Suppressor macrophage treated with lipopolysaccharide for 1 hour (primary cell): ENCODE results near the gene UTP18.
"Not testable (repeated sequence)": the region's sequence is repeated elsewhere in the genome, so short reads cannot be mapped to it uniquely, and the experiment has no call there.

Experiments used
- DNase-seq, 3 donors: peaks; one replicate each; pipeline ENCODE4 v3.0.0-alpha.2; 2020 to 2022

Gene UTP18

DNA sequence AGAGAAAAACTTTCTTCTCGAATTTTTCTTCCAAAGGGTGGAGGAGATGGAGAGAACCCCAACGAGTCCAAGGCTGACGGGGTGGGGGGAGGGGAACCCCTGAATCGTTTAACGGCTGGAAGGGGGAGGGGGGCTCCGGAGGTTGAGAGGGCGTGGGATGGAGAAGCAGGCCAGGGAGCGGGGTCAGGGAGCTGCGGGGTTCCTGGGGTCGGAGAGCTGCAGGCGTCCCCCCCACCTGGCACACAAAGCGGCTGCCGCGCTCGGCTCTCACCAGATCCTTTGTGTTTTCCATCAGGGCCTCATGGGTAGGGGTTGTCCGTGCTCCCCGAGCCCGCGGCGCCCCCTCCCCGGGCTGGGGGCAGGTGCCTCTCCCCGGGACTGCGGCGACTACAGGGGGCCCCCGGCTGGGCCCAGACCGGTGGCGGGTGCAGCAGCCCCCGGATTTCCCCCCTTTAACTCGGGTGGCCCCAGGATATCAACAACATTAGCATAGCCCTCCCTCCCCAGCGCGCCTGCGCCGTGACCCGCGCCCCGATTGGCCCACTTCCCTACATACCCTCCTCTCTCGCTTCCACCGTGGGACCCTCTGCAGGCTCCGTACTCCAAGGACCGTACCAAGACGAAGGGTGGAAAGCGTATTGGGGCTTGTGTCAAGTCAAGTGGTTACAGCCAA, 646 bp upstream of the UTP18 start, which contains the start of gene MBTD1:
MBTD1 (minus strand) TSS at position 486 of the 673 bp plus-strand sequence. CDS start 34,888 bp downstream, outside the sequence.
- peak; percentile 95 to 96 (median 96) for DNase-seq

DNA sequence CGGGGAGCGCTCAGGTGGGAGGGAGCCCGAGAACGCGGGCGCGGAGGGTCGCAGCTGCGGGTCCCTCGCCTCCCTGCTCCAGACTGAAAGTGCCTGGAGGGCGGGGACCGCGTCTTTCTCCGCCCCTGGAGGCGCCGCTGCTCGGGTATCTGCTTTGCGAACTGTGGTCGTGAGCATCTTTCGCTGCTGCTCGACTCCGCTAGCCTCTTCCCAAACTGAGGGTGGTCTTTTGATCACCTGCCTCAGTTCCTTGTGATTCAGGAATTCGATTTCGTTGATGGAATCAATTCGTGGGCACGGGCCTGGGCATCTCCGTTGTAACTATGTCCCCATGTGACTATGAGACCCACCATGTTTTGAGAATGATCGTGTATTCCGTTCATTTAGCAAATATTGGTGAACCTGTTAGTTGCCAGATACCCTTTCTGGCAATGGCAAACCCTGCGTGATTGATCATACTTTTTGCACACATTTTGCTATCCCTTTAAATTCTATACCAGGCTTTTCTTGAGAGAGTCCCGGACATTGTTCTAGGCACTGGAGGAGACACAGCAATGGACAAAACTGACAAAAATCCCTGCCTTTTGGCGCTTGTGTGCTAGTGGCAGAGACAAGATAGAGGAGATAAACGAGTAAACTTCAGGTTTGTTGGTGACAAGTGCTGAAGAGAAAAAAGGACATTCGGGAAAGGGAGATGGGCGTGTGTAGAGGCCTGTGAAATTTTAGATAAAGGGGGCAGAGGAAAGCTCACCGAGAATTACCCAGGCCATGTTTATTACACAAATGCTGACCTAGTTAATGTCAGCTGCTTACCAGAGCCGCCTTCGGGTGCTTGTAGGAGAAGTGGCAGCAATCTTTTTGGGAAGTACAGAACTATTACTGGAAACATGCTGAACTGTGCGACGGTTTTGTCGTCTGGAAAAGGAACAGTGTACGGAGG, 948 bp downstream of the UTP18 start:
- peak; percentile 85 to 92 (median 90) for DNase-seq

DNA sequence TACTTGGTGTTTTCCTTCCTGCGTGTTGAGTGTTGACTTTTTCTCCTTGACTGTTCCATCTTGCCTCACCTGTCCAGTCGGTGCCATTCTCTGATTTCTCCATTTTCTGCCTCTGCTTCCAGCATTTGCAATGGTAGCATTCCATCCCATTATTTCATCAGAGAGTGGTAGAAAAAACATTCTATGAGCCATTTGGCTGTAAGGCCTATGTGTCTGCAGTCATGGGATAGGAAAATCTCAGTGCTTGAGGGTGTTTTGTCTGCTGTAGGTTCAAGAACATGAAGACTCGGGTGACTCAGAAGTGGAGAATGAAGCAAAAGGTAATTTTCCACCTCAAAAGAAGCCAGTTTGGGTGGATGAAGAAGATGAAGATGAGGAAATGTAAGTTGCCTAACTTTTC, 2.7 kb downstream of the UTP18 start:
- peak; percentile 33 to 55 (median 38) for DNase-seq

DNA sequence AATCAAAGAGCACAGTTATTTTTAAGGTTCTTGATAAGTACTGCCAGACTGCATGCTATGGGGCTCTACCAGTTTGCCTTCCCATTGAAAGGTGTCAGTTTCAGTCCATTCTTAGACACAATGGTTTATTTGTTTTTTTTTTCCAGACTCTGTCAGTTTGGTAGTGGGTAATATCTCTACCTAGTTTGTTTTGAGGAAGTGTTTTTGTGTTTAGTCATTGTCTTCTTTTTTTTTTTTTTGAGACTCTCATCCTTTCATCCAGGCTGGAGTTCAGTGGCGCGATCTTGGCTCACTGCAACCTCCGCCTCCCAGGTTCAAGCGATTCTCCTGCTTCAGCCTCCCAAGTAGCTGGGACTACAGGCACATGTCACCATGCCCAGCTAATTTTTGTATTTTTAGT, 4.1 kb downstream of the UTP18 start:
- not testable (repeated sequence) for DNase-seq

DNA sequence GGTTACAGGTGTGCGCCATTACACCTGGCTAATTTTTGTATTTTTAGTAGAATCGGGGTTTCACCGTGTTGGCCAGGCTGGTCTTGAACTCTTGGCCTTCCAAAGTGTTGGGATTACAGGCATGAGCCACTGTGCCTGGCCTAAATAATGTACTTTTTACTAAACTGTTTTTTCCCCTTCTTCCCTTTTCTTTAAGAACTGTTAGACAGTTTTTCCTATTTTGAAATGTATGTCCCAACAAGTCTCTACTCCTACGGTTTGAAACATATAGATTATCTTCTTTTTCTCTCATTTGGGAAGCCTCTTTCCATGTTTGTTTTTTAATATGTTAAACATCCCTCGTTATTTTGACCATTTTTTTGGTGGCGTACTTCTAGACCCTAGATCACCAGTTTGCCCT, 9.6 kb downstream of the UTP18 start:
- peak in 2 of 3 donors; percentile 44 to 51 for DNase-seq

DNA sequence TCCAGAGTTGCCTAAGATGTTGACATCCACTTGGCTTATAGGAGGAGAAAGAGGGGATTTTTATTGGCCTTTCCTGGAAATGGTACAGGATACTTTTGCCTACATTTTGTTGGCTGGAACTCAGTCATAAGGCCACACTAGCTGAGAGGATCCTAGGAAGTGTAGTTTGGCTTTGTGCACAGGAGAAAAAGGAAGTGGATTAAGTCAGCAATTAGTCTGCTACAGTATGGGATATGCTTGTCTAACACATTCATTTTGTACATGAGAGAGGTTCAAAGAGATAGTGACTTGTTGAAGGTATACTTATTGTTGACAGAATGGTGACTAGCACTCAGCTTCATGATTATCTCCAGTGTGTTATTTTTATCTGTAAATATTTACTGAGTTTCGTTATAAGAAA, 10.3 kb downstream of the UTP18 start:
- peak; percentile 70 to 89 (median 72) for DNase-seq

DNA sequence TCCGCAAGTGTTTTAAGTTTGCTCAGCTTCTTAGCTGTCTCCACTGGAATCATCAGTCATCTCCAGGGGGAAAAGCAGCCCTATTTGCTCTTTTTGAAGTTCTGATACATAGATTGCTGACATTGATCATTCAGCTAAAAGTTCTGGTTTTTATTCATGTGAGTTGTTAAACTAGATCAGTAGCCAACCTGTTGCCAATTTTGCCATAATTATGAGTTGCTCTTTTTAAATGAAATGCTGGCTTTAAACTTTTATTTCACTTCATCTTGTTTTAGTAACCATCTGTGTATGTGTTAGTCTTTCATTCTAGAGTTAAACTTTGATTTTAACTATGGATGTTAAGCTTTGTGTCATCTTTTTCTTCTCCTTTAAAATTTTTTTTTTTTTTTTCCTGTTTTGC, 12.5 kb downstream of the UTP18 start:
- no peak for DNase-seq

DNA sequence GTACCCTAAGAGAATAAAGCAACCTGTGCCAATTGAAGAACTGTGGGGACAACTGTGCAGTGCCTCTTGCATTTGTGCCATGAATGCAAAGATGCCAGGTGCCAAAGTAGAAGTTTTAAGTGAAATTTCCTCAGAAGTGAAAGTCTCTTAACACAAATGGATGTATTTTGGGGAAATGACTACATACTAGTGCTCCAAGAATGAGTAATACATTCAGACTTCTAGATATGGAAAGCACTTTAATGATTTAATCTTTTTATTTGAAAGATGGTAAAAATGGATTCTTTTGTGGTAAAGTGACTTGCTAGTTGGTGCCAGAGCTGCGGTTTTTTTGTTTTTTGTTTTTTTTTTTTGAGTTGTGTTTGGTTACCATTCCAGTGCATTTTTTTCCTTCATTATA, 15.0 kb downstream of the UTP18 start:
- DNase-seq = peak in 2 of 3 donors; percentile 42 to 65

DNA sequence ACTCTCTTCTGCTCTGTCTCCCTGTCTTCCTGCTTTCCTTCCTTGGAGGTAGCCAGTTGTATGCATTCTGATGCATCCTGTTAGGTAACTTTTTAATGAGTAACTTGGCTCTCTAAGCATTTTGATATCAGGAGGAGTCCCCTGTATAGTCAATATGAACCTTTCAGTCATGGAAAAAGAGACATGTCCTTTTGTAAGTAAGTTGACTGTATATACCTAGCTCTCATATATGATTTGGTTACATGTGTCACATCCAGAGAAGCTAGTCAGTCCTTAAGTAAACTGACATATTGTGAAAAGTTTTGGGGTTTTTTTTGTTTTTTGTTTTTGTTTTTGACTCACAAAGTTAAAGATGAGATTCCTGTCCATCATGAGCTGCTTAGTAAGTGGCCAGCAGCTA, 18.8 kb downstream of the UTP18 start:
- no peak for DNase-seq

DNA sequence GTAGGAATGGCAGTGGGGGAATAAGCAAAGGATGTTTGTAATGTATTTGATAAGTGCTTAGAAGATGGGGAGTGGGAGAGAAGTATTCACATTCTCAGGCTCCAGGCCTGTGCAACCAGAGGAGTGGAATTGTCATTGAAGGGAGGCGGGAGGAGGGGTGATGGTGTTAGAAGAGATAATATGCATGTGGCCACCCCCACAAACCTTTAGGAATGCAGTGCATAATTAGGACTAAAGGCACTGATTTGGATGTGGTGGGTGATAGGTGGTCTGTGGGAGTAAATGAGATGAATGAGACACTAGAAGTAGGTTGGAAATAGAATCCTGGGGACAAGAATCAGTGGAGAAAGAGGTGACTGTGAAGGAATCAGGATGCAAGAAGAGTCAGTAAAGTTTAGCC, 27.1 kb downstream of the UTP18 start:
- no peak for DNase-seq

DNA sequence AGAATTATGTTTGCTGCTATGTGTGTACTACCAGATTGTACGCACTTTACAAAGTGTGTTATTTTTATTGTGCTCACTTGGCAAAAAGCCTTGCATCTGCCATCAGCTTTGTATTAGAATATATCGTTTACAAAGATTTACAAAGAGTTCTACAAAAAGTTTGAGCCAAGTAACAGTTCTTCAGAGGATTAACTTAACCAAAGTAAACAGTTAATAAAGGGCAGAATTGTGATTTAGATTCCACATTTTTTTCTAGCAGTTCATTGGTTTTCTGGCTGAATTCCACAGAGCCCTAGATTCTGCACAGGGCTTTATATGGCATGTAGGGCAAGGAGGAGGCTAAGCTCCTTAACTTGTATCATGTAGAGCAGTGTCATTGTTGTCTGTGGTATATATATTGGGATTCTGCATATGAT, 29.4 kb downstream of the UTP18 start:
- DNase-seq = no peak

DNA sequence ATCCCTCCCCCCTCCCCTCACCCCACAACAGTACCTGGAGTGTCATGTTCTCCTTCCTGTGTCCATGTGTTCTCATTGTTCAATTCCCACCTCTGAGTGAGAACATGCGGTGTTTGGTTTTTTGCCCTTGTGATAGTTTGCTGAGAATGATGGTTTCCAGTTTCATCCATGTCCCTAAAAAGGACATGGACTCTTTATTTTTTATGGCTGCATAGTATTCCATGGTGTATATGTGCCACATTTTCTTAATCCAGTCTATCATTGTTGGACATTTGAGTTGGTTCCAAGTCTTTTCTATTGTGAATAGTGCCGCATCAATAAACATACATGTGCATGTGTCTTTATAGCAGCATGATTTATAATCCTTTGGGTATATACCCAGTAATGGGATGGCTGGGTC, 34.0 kb downstream of the UTP18 start:
- DNase-seq = not testable (repeated sequence)

DNA sequence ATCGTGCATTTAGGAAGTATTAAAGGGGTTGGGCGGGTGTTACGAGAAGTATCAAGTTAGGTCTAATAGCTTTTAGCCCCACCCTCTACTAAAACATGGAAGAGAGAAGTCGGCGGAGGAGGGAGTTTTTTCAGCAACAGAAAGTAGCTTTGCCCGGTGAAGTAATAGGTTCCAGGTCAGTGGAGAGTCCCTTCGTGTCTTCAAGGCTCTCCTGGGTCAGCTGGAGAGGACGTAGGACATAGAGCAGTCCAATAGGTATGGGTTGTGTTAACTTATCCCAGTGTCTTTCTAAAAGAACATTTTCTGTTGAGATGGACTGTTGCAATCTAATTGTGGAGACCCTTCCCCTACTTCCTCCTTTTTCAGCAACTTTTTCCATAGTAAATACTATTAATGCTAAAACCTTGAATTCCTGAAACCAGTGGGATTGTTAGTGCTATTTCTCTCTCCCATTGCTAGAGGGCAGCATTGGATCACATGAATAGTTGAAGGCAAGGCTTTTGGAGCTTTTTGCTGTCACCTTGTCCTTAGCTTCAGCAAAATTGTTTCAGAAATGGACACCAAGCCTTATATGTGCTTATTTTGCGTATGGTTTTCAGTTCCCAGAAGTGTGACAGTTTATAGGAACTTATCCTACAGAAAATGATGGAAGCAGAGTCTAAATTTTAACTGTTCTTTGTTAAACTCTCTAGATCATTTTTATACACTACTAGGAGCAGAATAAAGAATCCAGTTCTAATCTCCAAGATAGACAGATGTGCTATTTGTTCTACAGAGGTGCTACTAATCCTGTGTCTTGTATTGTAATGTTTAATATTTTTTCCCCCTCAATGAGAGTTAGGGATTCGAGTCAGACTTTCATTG, 38.4 kb downstream of the UTP18 start:
- peak; percentile 33 to 49 (median 44) for DNase-seq

DNA sequence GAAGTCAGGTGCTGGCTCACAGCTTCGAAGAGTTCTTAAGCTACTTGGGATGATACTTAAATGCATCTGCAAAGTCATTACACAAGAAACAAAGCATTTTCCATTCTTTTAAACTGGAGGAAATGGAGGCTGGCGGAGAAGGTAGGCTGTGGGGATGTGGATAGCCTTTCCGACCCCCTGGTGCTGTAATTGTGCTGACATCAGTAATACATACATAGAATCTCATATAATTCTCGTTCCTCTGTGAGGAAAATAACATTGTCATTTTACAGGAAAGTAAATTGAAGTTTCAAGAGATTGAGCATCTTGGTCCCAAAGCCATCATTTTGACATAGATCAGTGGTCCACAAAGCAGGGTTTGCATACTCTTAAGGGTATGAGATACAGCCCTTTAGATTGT, 39.5 kb downstream of the UTP18 start:
- no peak for DNase-seq

DNA sequence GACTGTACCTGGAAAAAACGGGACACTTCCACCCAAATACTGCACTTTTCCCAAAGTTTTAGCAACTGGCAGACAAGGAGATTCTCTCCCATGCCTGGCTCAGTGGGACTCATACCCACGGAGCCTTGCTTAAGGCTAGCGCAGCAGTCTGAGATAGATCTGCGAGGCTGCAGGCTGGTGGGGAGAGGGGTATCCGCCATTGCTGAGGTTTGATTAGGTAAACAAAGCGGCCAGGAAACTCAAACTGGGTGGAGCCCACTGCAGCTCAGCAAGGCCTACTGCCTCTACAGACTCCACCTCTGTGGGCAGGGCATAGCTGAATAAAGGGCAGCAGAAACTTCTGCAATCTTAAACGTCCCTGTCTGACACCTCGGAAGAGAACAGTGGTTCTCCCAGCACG, 44.8 kb downstream of the UTP18 start:
- DNase-seq = no peak

DNA sequence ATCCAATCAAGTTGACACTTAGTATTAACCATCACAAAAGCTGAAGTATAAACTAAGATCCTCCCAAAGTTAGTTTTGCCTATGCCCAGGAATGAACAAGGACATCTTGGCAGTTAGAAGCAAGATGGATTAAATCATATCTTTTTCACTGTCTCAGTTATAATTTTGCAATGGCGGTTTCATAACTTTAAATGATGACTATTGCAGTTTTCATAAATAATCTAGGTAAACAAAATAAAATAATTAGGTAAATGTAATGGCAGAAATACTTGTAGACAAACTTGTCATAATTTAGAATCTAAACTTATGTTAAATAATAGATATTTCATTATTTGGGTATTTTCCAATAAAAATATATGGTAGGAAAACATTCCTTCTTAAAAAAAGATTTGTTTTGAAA, 51.7 kb downstream of the UTP18 start:
- not testable (repeated sequence) for DNase-seq

DNA sequence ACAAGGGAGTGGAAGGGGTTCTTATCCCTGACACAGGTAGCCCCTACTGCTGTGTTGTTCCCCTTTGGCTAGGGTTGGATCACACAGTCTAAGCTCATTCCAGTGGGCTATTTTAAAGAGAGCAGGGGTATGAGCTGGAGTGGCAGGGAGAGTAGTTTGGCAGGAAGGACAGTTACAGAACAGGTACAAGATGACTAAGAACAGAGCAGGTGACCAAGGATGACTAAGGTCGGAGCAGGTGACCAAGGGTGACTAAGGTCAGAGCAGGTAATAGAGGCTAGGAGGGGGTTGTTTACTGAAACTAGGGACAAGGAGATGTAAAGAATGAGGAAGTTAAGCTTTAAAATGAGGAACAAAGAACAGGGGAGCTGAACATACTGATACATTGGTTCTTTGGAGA, 58.8 kb downstream of the UTP18 start:
- no peak for DNase-seq

DNA sequence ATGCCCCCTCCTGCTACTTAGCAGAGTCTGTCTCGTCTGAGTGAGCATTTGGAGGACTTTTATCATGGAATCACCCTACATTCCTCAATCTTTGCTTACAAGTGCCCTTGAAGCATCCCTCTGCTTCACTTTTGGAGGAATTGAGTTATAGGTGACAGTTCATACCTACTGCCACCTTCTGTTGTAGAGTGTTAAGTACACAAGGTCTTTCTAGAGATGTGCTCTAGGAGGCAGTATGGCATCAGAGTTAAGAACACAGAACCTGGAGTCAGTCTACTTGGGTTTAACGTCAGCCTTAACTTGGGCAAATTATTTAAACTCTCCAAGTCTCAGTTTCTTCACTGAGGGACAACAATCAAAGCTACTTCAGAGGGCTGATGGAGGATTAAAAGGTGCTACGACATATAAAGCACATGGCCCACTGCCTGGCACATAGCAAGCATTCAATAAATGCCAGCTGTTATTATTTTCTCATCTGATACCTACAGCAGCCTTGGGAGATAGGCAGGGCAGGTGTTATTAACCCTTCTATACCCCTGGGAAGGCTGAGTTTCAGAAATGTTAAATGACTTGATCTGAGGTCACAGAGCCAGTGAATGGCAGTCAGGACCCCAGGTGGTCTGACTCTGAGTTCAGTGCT, 62.2 kb downstream of the UTP18 start:
- DNase-seq = peak in 2 of 3 donors; percentile 3 to 5

DNA sequence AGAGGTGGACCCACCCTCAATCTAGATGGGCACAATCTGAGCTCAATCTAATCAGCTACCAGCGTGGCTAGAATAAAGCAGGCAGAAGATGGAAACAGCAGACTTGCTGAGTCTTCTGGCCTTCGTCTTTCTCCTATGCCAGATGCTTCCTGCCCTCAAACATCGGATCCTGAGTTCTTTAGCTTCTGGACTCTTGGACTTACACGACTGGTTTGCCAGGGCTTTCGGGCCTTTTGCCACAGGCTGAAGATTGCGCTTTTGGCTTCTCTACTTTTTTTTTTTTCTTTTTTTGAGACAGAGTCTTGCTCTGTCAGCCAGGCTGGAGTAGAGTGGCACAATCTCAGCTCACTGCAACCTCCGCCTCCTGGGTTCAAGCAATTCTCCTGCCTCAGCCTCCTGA, 65.1 kb downstream of the UTP18 start:
- no peak for DNase-seq

DNA sequence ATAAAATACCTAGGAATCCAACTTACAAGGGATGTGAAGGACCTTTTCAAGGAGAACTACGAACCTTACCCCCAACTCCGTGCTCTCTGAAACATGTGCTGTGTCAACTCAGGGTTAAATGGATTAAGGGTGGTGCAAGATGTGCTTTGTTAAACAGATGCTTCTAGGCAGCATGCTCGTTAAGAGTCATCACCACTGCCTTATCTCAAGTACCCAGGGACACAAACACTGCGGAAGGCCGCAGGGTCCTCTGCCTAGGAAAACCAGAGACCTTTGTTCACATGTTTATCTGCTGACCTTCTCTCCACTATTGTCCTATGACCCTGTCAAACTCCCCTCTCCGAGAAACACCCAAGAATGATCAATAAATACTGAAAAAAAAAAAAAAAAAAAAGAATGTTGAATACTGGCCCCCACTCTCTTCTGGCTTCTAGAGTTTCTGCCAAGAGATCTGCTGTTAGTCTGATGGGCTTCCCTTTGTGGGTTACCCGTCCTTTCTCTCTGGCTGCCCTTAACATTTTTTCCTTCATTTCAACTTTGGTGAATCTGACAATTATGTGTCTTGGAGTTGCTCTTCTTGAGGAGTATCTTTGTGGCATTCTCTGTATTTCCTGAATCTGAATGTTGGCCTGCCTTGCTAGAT, 70.6 kb downstream of the UTP18 start:
- not testable (repeated sequence) for DNase-seq

DNA sequence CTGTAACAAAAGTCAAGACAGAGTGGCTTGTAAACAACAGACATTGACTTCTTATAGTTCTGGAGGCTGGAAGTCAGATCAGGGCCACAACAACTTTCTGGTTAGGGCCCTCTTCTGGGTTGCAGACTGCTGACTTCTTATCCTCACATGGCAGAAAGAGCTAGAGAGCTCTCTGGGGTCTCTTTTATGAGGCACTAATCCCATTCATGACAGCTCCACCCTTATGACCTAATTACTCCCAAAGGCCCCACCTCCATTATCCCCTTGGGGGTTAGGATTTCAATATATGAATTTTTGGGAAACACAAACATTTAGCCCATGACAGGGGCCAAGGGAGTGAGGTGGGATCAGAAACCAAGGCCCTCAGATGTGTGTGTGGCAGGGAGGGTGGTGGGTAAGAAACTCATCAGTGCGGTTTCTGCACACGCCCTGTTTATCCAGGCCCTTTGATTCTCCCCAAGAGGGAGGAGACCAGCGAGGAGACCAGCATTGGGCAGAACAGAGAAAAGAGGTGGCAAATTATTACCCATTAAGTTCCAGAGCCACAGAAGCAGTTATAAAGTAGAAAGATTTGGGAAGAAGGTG, 74.8 kb downstream of the UTP18 start:
- DNase-seq = no peak
